CD4-positive, alpha-beta T cell treated with Interleukin-4 for 1 hour (primary cell): ENCODE measurements around the gene SPATS2.
A peak's percentile ranks its signal among the peaks of the same experiment; 100 is the strongest.

ENCODE experiments used
- DNase-seq, 2 donors: peaks; one replicate each; pipeline ENCODE4 v3.0.0-alpha.2; 2020 to 2022

The SPATS2 gene

DNA sequence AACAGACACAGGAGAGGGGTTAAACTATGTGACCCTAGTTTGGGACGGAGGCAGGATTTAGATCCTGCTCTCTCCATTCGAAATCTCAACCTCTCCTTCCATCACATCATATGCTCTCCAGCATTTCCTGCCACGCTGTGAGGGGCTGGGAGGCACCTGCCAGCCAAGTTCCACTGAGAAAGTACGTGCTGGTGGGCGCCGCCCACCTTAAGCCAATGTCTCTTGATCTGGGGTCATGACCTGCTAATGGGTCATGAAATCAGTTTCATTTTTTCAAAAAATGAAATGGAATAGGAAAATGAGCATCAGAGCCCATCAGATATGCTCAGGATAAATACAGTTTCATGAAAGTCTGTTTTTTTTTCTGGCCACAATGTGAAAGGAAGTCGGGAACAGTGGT lies 193.4 kb downstream of the SPATS2 start:
- no peak for DNase-seq

DNA sequence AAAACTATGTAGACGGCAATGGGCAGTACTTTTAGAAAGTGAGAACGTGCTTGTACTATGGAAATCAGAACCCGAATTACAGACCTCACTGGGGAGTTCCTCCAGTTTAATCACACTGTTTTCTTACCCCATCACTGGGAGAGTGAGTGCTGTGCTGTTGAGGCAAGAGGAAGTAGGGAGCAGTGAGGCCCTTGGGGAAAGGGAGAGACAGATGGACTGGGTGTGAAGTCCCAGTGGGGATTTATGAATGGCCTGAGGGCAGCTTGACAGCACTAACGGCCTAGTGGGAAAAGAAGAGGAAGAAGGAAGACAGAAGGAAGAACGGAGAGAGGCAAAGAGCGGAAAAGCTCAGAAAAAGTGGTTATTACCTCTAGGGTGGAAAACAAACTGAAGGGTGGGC lies 195.0 kb downstream of the SPATS2 start:
- DNase-seq = no peak

GRCh38 chr12:49562831-49563230 lies 195.6 kb downstream of the SPATS2 start:
- no peak for DNase-seq

- no peak for DNase-seq
Measured at GRCh38 chr12:49563951-49564685, 196.9 kb downstream of the SPATS2 start.

- no peak for DNase-seq
Measured at GRCh38 chr12:49564686-49565405, 197.6 kb downstream of the SPATS2 start.

DNA sequence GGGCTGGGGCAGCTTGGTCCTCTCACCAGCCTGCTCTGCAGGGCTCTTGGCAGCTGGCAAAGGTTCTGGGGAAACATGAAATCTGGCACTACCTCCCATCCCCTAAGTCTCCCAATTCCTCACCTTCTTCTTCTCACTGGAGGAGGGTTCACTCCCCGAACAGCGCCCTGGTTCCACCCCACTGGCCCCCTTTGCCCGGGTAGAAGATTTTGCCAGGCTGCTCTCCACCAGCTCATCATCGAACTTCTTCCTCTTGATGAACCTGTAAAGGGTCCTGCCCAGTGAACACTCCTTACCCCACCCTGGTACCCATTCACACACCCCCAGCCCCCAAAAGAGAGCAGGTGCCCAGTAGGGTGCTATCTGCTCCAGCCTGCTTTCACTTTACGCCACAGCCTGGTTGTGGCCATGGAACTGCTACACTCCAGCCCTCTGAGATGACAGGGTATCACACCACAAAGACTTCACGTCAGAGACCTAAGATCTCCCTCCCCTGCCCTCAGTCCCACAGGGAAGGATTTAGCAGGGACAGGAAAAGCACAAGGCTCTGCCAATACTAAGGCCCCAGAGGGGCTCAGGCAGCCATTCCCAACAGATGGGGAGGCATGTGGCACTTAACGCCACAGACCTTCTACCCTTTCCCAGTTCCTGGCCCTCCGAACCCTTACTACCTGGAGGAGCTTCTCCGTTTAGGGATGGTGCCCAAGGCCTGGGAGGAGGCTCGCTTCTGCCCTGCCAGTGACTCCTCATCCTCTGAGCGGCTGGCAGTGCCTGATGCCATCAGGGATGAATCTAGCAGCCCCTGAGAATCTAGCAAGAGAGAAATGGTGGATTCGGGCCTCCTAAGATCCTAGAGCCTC lies 198.4 kb downstream of the SPATS2 start:
- DNase-seq = no peak

- no peak for DNase-seq
Measured at GRCh38 chr12:49566361-49566760, 199.1 kb downstream of the SPATS2 start.

DNA sequence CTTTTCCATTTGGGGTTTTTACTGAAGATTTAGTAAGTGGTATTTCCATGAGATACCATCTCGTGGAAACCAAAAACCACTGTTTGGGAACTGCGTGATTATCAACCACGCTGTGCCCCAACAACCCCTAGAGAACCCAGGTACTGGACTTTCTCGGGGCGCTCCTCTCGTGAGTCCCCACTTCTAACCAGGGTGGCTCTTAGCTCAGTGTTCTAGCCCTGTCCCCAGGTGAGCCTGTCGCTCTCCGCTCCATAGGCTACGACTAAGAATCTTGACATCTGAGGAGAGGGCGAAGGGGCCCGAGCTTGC lies 200.0 kb downstream of the SPATS2 start:
- no peak for DNase-seq

- DNase-seq = peak; percentile 92
Measured at GRCh38 chr12:49567611-49568441, 200.6 kb downstream of the SPATS2 start, which contains the start of gene MCRS1. Gene MCRS1, minus strand, starts transcription at chr12:49568142. Its CDS starts 1,411 bp downstream, at chr12:49566731.

- DNase-seq = no peak
Measured at GRCh38 chr12:49568442-49569162, 201.3 kb downstream of the SPATS2 start.
